IMR-90 (cell line): Measurements from ENCODE around the gene ANKRD37. TPM values are rescaled to one million over a fixed set of nuclear protein-coding genes. Genes with fewer than 3 reads are reported as not detected.

Source experiments
- ATAC-seq: fragments of 200-7000 bp; cut with Tn5 transposase; 2 replicates; pipeline ENCODE4 v1.9.1; 2020; ENCODE audit warnings: low read depth, mild to moderate bottlenecking, moderate library complexity
- BruUV-seq: library from RNA; stranded (reverse); fragments of 400-500 nt; replicated peaks from 2 replicates; lab custom pipeline; 2021; lab: Mats Ljungman, UMichigan
- CTCF ChIA-PET: fragments of 300-600 bp; formaldehyde crosslinking; extraction: SDS; loops from one replicate; lab custom pipeline; 2021; ENCODE audit warnings: antibody characterized with exemption; lab: Yijun Ruan, JAX
- POLR2A ChIA-PET: fragments of 300-600 bp; sonication (Branson Sonifier 250); formaldehyde crosslinking; loops from one replicate; lab custom pipeline; 2022; ENCODE audit warnings: antibody characterized with exemption; ENCODE audit not compliant: unreplicated experiment; lab: Charles Lee
- DNase-seq: peaks from one replicate; pipeline ENCODE4 v3.0.0; 2013
- H2AFZ ChIP-seq: replicated peaks from 2 replicates; pipeline ENCODE3; 2013; ENCODE audit warnings: low read length, mild to moderate bottlenecking; ENCODE audit not compliant: poor library complexity
- H2AK5ac ChIP-seq: 2 replicates; pipeline ENCODE4 v1.6.1; 2013; ENCODE audit warnings: low read depth, low read length, inconsistent platforms
- H2AK9ac ChIP-seq: replicated peaks from 2 replicates; pipeline ENCODE3; 2013; ENCODE audit warnings: mild to moderate bottlenecking, low read depth, low read length, moderate library complexity; ENCODE audit not compliant: poor library complexity
- H2BK120ac ChIP-seq: 2 replicates; pipeline ENCODE4 v1.6.1; 2013; ENCODE audit warnings: low read depth, low read length, inconsistent platforms
- H2BK15ac ChIP-seq: 3 replicates; pipeline ENCODE4 v1.6.1; 2013; ENCODE audit warnings: low read depth, low read length, inconsistent platforms
- H2BK20ac ChIP-seq: 2 replicates; pipeline ENCODE4 v1.6.1; 2013; ENCODE audit warnings: low read depth, mild to moderate bottlenecking, inconsistent platforms, low read length, moderate library complexity
- H2BK5ac ChIP-seq: 2 replicates; pipeline ENCODE4 v1.6.1; 2013; ENCODE audit warnings: mild to moderate bottlenecking, low read depth, low read length, inconsistent platforms; ENCODE audit not compliant: poor library complexity, severe bottlenecking
- H3K14ac ChIP-seq: replicated peaks from 2 replicates; pipeline ENCODE4 v1.6.1; 2013; ENCODE audit warnings: low read depth, low read length, inconsistent platforms
- H3K18ac ChIP-seq: 2 replicates; pipeline ENCODE4 v1.6.1; 2013; ENCODE audit warnings: low read depth, low read length, control low read depth
- H3K23ac ChIP-seq: 2 replicates; pipeline ENCODE4 v1.6.1; 2013; ENCODE audit warnings: low read depth, low read length, inconsistent platforms
- H3K27ac ChIP-seq: 2 replicates; pipeline ENCODE4 v1.5.1; 2013; ENCODE audit warnings: mild to moderate bottlenecking, control low read depth, low read length; ENCODE audit not compliant: insufficient read depth
- H3K27me3 ChIP-seq: 2 replicates; pipeline ENCODE4 v1.6.1; 2013; ENCODE audit warnings: low read length; ENCODE audit not compliant: control insufficient read depth, insufficient read depth
- H3K36me3 ChIP-seq: 2 replicates; pipeline ENCODE4 v1.6.1; 2013; ENCODE audit warnings: low read length, mixed read lengths; ENCODE audit not compliant: control insufficient read depth, insufficient read depth
- H3K4ac ChIP-seq: 2 replicates; pipeline ENCODE4 v1.6.1; 2013; ENCODE audit warnings: low read depth, low read length, inconsistent platforms
- H3K4me1 ChIP-seq: 2 replicates; pipeline ENCODE4 v1.6.1; 2013; ENCODE audit warnings: low read length, mixed read lengths; ENCODE audit not compliant: control insufficient read depth, insufficient read depth
- H3K4me2 ChIP-seq: 2 replicates; pipeline ENCODE4 v1.6.1; 2013; ENCODE audit warnings: low read depth, mild to moderate bottlenecking, control low read depth, low read length, moderate library complexity
- H3K4me3 ChIP-seq: 2 replicates; pipeline ENCODE4 v1.5.1; 2013; ENCODE audit warnings: low read depth, mild to moderate bottlenecking, control low read depth, low read length, moderate library complexity; ENCODE audit not compliant: insufficient read depth
- H3K56ac ChIP-seq: 2 replicates; pipeline ENCODE4 v1.6.1; 2013; ENCODE audit warnings: low read length, inconsistent platforms; ENCODE audit not compliant: insufficient read depth; ENCODE audit errors: extremely low read depth
- H3K79me1 ChIP-seq, 2 experiments: 2 replicates each; pipeline ENCODE4 v1.6.1; 2013; ENCODE audit warnings: low read length in 2 of 2, inconsistent platforms in 1 of 2, low read depth in 1 of 2
- H3K9ac ChIP-seq: 2 replicates; pipeline ENCODE4 v1.6.1; 2013; ENCODE audit warnings: low read depth, low read length, control low read depth
- H3K9me1 ChIP-seq: 2 replicates; pipeline ENCODE4 v1.6.1; 2013; ENCODE audit warnings: low read length, inconsistent platforms; ENCODE audit not compliant: insufficient read depth
- H3K9me3 ChIP-seq: 2 replicates; pipeline ENCODE4 v1.6.1; 2013; ENCODE audit warnings: low read length; ENCODE audit not compliant: control insufficient read depth, insufficient read depth
- H4K20me1 ChIP-seq: 2 replicates; pipeline ENCODE4 v1.6.1; 2013; ENCODE audit warnings: low read length, inconsistent platforms; ENCODE audit not compliant: insufficient read depth
- H4K5ac ChIP-seq: 2 replicates; pipeline ENCODE4 v1.6.1; 2013; ENCODE audit warnings: mild to moderate bottlenecking, low read depth, low read length, control low read depth
- H4K8ac ChIP-seq, 2 experiments: 2 replicates each; pipeline ENCODE4 v1.6.1; 2013; ENCODE audit warnings: low read depth in 2 of 2, low read length in 2 of 2, control low read depth in 1 of 2, inconsistent platforms in 1 of 2
- H4K91ac ChIP-seq: 2 replicates; pipeline ENCODE4 v1.6.1; 2013; ENCODE audit warnings: low read depth, low read length, inconsistent platforms; ENCODE audit not compliant: insufficient read depth
- WGBS, 2 experiments: methylation state at CpG; one replicate each; pipeline versions ENCODE4 v1.1.5 to v1.1.7; 2013; ENCODE audit warnings: missing lambda C conversion rate in 2 of 2; ENCODE audit not compliant: insufficient read length in 1 of 2; ENCODE audit errors: extremely low coverage in 2 of 2; 5-methylcytosine and 5-hydroxymethylcytosine counted together
- dilution Hi-C: fragments of 300-500 bp; cut with HindIII; formaldehyde crosslinking; loops from one replicate; pipeline ENCODE4 v1.14.3; 2018; ENCODE audit warnings: low sequenced_read_pairs; ENCODE audit not compliant: unreplicated experiment
- in situ Hi-C: fragments of 300-500 bp; cut with MboI; formaldehyde crosslinking; loops from 3 replicates; pipeline ENCODE4 v1.14.3; 2019; ENCODE audit warnings: low sequenced_read_pairs, inconsistent platforms, mixed read lengths
- intact Hi-C: fragments of 100-400 bp; cut with micrococcal nuclease; formaldehyde crosslinking; loops from 2 replicates; pipeline ENCODE4 v1.10.0; 2022
- microRNA-seq, 2 experiments: library from miRNA; stranded (forward) in 1 of 2; unstranded in 1 of 2; fragments of 10-50 nt in 1 of 2; fragments of <30 nt in 1 of 2; gene quantifications in 1 of 2; microRNA quantifications in 1 of 2; one replicate each; pipeline versions ENCODE3 to v1.1.0; 2013 to 2020; ENCODE audit not compliant: insufficient read depth in 1 of 2, insufficient read length in 1 of 2, unreplicated experiment in 1 of 2
- polyA plus RNA-seq, 3 experiments: library from polyadenylated mRNA; depleted of rRNA; stranded (reverse); fragments of >200 nt; gene quantifications; 2 replicates each; pipeline ENCODE4 v1.2.3, GENCODE V29; 2012; ENCODE audit warnings: low replicate concordance in 1 of 3
- small RNA-seq, 5 experiments: library from RNA; depleted of rRNA; stranded (forward); fragments of <200 nt; gene quantifications; one replicate each; pipeline ENCODE3, GENCODE V24; 2012
- total RNA-seq: library from RNA; depleted of rRNA; stranded (reverse); fragments of >200 nt; gene quantifications from 2 replicates; pipeline ENCODE4 v1.2.3, GENCODE V29; 2012; rRNA removed
- TF ChIP-seq, protein P1 (sequence below): fragments of 150-350 bp; IDR thresholded peaks from 2 replicates; pipeline ENCODE4 v1.6.1; 2017; ENCODE audit warnings: mild to moderate bottlenecking, antibody characterized with exemption, low read length, low read depth

The ANKRD37 gene
- total and polyA plus RNA-seq, 2 of the 4 experiments (the other 2 are of a cell fraction): 7.1 to 8.2 TPM

DNA sequence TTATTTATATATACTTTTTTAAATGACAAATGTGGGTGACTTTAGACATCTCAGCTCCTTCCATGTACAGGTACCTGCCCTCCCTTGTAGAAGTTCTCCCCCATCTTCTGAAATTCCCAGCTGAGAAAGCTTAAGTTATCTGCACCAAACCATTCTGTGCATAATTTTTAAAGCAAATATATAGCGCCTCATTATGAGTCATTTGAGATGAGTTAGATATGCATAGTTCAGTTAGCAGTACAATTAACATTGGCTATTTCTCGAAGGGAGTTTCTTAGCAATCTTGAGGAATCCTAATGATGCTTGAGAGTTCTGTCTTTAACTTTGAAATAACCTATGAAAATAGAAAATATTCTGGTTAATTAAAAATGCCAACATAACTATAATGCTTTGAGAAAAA lies 48.6 kb downstream of the ANKRD37 start:
- in situ Hi-C loops: no loop called here
- WGBS, 2 experiments: no CpG with 5 or more reads among the region's 2 CpGs
- no peaks in the 10 kb centered on the region for H3K27me3 ChIP-seq
- dilution Hi-C loops: no loop called here
- H2AK9ac ChIP-seq: no peak overlapping the region
- no peak overlapping the region for H3K4ac ChIP-seq
- TF ChIP-seq, protein P1, sequence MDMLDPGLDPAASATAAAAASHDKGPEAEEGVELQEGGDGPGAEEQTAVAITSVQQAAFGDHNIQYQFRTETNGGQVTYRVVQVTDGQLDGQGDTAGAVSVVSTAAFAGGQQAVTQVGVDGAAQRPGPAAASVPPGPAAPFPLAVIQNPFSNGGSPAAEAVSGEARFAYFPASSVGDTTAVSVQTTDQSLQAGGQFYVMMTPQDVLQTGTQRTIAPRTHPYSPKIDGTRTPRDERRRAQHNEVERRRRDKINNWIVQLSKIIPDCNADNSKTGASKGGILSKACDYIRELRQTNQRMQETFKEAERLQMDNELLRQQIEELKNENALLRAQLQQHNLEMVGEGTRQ: no peak
- no peak overlapping the region for H3K18ac ChIP-seq
- H2BK120ac ChIP-seq: no peak overlapping the region
- H3K56ac ChIP-seq: no peak overlapping the region
- H4K91ac ChIP-seq: no peak overlapping the region
- H2BK15ac ChIP-seq: no peak overlapping the region
- H4K20me1 ChIP-seq: no peaks in the 10 kb centered on the region
- intact Hi-C loops: no loop called here
- H2BK5ac ChIP-seq: no peak overlapping the region
- H3K4me2 ChIP-seq: no peak overlapping the region
- H3K36me3 ChIP-seq: no peaks in the 10 kb centered on the region
- BruUV-seq: no TSS peak
- no peak overlapping the region for H3K4me3 ChIP-seq
- no peaks in the 10 kb centered on the region for H3K9me1 ChIP-seq
- H2AK5ac ChIP-seq: no peak overlapping the region
- H2BK20ac ChIP-seq: no peak overlapping the region
- H3K9ac ChIP-seq: no peak overlapping the region
- POLR2A ChIA-PET: no interaction called here
- H3K9me3 ChIP-seq: no peaks in the 10 kb centered on the region
- H3K4me1 ChIP-seq: no peaks in the 10 kb centered on the region
- no peak overlapping the region for H3K23ac ChIP-seq
- no peak overlapping the region for H2AFZ ChIP-seq
- H3K14ac ChIP-seq: no peak overlapping the region
- no peak overlapping the region for H3K27ac ChIP-seq
- no peak overlapping the region for H4K8ac ChIP-seq
- ATAC-seq (no peak), DNase-seq (peak; percentile 3)
- H3K79me1 ChIP-seq: no peaks in the 10 kb centered on the region
- no peak overlapping the region for H4K5ac ChIP-seq
- CTCF ChIA-PET: no interaction called here

Small RNA genes lying within 50 kb of the gene (microRNA-seq; reads per million reads assigned to microRNA genes)
- not detected for gene RF00019 (ENCODE audit: insufficient read depth, insufficient read length)

Small RNA genes lying within 50 kb of the gene (small RNA-seq; reads per million reads assigned to genes)
- 0 reads per million in 5 experiments for gene RF00019

Other genes starting within 250 kb of the ANKRD37 start
- 16.0 and 33.9 TPM in 2 replicates for gene CFAP97, start 192.8 kb upstream of the ANKRD37 start, total RNA-seq
- gene CFAP97, start 192.8 kb upstream of the ANKRD37 start, polyA plus RNA-seq (2012; rRNA removed): 12.7 and 14.5 TPM in 2 replicates
- 28.3 and 30.0 TPM in 2 replicates for gene SNX25, start 187.2 kb upstream of the ANKRD37 start, total RNA-seq
- 9.2 and 11.4 TPM in 2 replicates for gene SNX25, start 187.2 kb upstream of the ANKRD37 start, polyA plus RNA-seq (2012; rRNA removed)
- gene LRP2BP, start 917 bp upstream of the ANKRD37 start, total RNA-seq: 0.18 and 0.56 TPM in 2 replicates
- gene LRP2BP, start 917 bp upstream of the ANKRD37 start, polyA plus RNA-seq (2012; rRNA removed): 0.06 and 0.10 TPM in 2 replicates
- gene UFSP2, start 29.1 kb downstream of the ANKRD37 start, total RNA-seq: 43.7 and 43.9 TPM in 2 replicates
- gene UFSP2, start 29.1 kb downstream of the ANKRD37 start, polyA plus RNA-seq (2012; rRNA removed): 19.4 and 21.8 TPM in 2 replicates
- gene CCDC110, start 74.9 kb downstream of the ANKRD37 start, total RNA-seq: 0.90 and 1.4 TPM in 2 replicates
- gene CCDC110, start 74.9 kb downstream of the ANKRD37 start, polyA plus RNA-seq (2012; rRNA removed): 0.37 and 0.46 TPM in 2 replicates
- gene PDLIM3, start 138.7 kb downstream of the ANKRD37 start, total RNA-seq: 8.9 and 11.7 TPM in 2 replicates
- gene PDLIM3, start 138.7 kb downstream of the ANKRD37 start, polyA plus RNA-seq (2012; rRNA removed): 6.4 and 6.8 TPM in 2 replicates